CMK (cell line): ENCODE measurements around the gene SEMA5A.
"Not testable (repeated sequence)": the region's sequence is repeated elsewhere in the genome, so short reads cannot be mapped to it uniquely, and the experiment has no call there.

Experiments used
- DNase-seq: peaks from one replicate; pipeline ENCODE4 v3.0.0-alpha.2; 2010; ENCODE audit warnings: low read depth

The SEMA5A gene

GRCh38 chr5:9358961-9359685 lies 186.8 kb downstream of the SEMA5A start:
- no peak for DNase-seq

GRCh38 chr5:9356351-9356825 lies 189.5 kb downstream of the SEMA5A start:
- no peak for DNase-seq

- no peak for DNase-seq
These were observed 191.4 kb downstream of the SEMA5A start for GRCh38 chr5:9354336-9355081.

GRCh38 chr5:9353048-9353447 lies 192.8 kb downstream of the SEMA5A start:
- DNase-seq, result not testable (repeated sequence)

- no peak for DNase-seq
These were observed 194.3 kb downstream of the SEMA5A start for GRCh38 chr5:9351546-9351945.

GRCh38 chr5:9350301-9350797 lies 195.5 kb downstream of the SEMA5A start:
- no peak for DNase-seq

- DNase-seq, result no peak
These were observed 197.4 kb downstream of the SEMA5A start for GRCh38 chr5:9348401-9348996.

GRCh38 chr5:9347541-9348295 lies 198.2 kb downstream of the SEMA5A start:
- DNase-seq, result no peak

GRCh38 chr5:9347032-9347431 lies 198.8 kb downstream of the SEMA5A start:
- no peak for DNase-seq

- no peak for DNase-seq
These were observed 201.1 kb downstream of the SEMA5A start for GRCh38 chr5:9344751-9345240.

- no peak for DNase-seq
These were observed 202.6 kb downstream of the SEMA5A start for GRCh38 chr5:9343146-9343850.

GRCh38 chr5:9342161-9342787 lies 203.6 kb downstream of the SEMA5A start:
- no peak for DNase-seq

GRCh38 chr5:9340085-9340484 lies 205.8 kb downstream of the SEMA5A start:
- no peak for DNase-seq

GRCh38 chr5:9339206-9339818 lies 206.6 kb downstream of the SEMA5A start:
- peak; percentile 35 for DNase-seq

- DNase-seq, result no peak
These were observed 207.1 kb downstream of the SEMA5A start for GRCh38 chr5:9338796-9339195.

GRCh38 chr5:9337928-9338595 lies 207.8 kb downstream of the SEMA5A start:
- DNase-seq, result no peak

GRCh38 chr5:9335754-9336495 lies 209.9 kb downstream of the SEMA5A start:
- DNase-seq, result no peak

GRCh38 chr5:9335269-9335668 lies 210.6 kb downstream of the SEMA5A start:
- no peak for DNase-seq

- no peak for DNase-seq
These were observed 213.8 kb downstream of the SEMA5A start for GRCh38 chr5:9332026-9332425.
